ENCODE measurements around the gene GRIFIN.

Gene GRIFIN

DNA sequence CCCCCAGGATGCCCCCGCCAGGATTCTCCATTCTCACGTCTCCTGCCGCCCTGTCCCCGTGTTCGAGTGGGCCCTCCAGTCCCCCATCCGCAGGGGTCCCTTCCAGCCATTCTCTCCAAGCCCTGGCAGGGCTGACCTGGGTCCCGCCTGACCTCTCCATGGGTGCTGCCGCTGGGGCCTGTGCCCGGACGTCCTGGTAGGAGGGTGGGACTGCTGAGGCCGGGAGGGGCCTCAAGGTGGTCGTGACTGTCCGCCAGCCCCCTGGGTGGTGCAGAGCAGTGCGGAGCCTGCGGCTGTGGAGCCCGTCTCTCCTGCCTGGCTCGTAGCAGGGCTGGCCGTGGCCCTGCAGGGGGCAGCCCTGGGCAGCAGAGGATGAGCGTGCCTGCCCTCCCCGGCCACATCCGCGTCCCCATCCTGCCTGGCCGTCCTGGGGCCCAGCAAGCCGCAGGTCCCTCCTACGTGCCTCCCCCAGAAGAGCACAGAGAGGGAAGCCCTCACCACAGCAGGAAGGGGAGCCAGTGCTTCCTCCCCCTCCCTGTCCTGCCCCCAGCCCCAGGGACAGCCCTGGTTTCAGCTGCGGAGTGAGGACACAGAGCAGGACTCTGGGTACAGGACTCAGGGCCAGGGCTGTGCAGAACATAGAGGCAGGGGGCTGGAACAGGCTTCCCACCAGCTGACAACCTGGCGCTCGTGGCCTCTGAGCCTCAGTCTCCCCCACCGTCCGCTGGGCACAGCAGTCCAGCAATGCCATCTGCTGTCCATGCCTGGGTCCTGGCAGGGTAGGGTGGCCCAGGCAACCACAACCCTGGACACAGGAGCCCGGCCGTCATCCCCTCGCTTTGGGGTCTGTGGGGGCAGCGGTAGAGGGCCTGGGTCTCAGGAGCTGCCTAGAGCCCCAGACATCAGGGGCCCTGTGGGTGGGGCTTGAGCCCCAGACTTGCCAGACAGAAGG lies 1.5 kb upstream of the GRIFIN start:
- no peak overlapping the region for H3K27ac ChIP-seq (ENCODE audit: insufficient read depth, low read length, poor library complexity, severe bottlenecking)
- no peaks in the 10 kb centered on the region for H3K36me3 ChIP-seq (ENCODE audit: control insufficient read depth, insufficient read depth, low read length)
- H3K4me3 ChIP-seq (ENCODE audit: insufficient read depth, low read depth, low read length, poor library complexity, severe bottlenecking): no peak overlapping the region
- H3K4me1 ChIP-seq (ENCODE audit: control insufficient read depth, insufficient read depth, low read length, poor library complexity, severe bottlenecking): peaks cover 14% of the 10 kb centered on the region
- peaks cover under 1% of the 10 kb centered on the region for H3K9me3 ChIP-seq (ENCODE audit: control insufficient read depth, low read length)
- no peaks in the 10 kb centered on the region for H3K27me3 ChIP-seq (replicated peaks; ENCODE audit: control insufficient read depth, insufficient read depth, low read length, poor library complexity, severe bottlenecking)
- peak; percentile 29 to 38 (median 32) for DNase-seq

DNA sequence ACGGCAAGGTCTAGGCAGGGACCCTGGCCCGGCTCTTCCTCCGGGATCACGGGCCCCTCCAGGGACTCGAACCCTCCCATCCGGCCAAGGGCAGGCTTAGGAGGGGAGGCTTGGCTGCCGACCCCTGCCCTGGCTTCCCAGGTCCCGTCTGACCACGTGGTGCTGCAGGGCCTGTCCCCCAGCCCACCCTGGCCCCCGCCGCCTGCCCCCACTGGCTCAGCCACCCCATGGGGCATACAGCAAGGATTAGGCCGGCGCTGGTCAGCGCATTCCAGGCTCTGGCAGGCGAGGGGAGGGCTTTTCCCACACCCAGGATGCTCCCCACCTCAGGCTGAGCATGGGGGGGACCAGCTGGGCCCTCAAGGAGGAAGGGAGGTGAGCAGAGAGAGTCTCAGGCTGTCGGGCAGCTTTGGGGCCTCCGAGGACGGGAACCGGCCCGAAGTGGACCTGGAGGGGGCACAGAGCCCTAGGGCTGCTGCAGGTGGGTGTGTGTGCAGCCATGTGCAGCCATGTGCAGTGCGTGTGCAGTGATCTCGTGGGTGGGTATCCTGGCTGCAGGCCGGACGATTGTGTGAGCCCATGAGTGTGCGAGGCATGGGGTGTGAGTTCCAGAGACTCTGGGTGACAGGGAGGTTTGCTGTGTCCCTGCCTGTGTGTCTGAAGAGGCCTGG lies 713 bp upstream of the GRIFIN start:
- Histone ChIP-seq H3K4me1 (ENCODE audit: control insufficient read depth, insufficient read depth, low read length, poor library complexity, severe bottlenecking) (peaks cover 14% of the 10 kb centered on the region), H3K27me3 (replicated peaks; ENCODE audit: control insufficient read depth, insufficient read depth, low read length, poor library complexity, severe bottlenecking) (no peaks in the 10 kb centered on the region), H3K4me3 (ENCODE audit: insufficient read depth, low read depth, low read length, poor library complexity, severe bottlenecking) (no peak overlapping the region), H3K9me3 (ENCODE audit: control insufficient read depth, low read length) (no peaks in the 10 kb centered on the region), H3K36me3 (ENCODE audit: control insufficient read depth, insufficient read depth, low read length) (no peaks in the 10 kb centered on the region), H3K27ac (ENCODE audit: insufficient read depth, low read length, poor library complexity, severe bottlenecking) (no peak overlapping the region)
- no peak for DNase-seq

DNA sequence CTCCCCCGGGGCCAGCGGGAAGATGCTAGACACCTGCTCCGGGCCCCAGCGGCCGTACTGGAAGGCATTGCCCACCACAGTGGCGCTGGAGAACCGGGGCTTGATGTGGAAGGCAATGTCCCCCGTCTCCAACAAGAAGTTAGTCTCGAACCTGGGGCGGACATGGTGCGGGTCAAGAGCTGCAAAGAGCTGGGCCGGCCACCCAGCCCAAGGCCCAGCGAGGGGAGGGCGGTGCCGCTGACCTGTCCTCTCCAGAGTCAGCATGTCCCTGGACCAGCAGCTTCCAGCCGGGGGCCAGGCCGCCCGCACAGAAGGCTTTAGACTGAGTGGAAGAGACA lies 551 bp downstream of the GRIFIN start:
- Histone ChIP-seq H3K4me1 (ENCODE audit: control insufficient read depth, insufficient read depth, low read length, poor library complexity, severe bottlenecking) (peaks cover 14% of the 10 kb centered on the region), H3K27ac (ENCODE audit: insufficient read depth, low read length, poor library complexity, severe bottlenecking) (no peak overlapping the region), H3K27me3 (replicated peaks; ENCODE audit: control insufficient read depth, insufficient read depth, low read length, poor library complexity, severe bottlenecking) (no peaks in the 10 kb centered on the region), H3K9me3 (ENCODE audit: control insufficient read depth, low read length) (no peaks in the 10 kb centered on the region), H3K4me3 (ENCODE audit: insufficient read depth, low read depth, low read length, poor library complexity, severe bottlenecking) (no peak overlapping the region), H3K36me3 (ENCODE audit: control insufficient read depth, insufficient read depth, low read length) (no peaks in the 10 kb centered on the region)
- no peak for DNase-seq

DNA sequence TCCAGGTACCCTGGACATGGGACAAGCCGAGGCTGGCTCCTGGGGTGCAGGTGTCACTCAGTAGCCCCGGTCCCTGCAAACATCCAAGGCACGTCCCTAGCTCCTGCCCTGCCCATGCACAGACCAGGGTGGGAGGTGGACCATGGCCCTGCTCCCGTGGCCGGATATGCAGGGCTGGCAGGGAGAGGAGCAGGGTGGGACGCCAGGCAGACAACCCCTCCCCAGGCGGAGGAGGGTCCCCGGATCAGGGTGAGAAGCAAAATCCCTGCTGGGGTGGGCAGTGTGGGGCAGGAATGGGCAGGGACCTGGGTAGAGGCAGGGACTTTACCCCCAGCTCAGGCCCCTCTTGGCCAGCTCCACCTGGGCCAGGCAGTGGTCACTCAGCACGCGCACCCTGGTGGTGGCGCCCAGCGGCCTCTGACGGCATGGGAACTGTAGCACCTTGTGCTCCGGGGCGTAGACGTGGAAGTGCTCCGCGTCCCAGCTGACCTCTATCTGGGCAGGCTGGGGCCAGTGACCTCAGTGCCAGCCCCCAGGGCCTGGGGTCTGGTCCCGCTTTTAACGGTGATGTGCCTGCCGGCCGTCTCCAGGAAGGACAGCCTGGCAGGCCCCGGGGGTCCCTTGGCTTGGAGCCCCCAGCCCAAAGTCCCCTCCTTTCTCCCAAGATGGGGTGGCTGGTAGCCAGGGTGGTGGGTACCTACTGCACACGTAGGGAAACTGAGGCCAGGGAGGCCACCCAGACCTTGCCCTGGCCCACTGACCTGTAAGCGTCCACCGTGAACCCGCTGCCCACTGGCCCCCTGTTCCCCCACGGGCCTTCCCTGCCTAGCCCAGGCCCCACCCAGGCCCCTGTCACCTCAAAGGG lies 1.2 kb downstream of the GRIFIN start:
- no peak overlapping the region for H3K4me3 ChIP-seq (ENCODE audit: insufficient read depth, low read depth, low read length, poor library complexity, severe bottlenecking)
- no peaks in the 10 kb centered on the region for H3K9me3 ChIP-seq (ENCODE audit: control insufficient read depth, low read length)
- H3K36me3 ChIP-seq (ENCODE audit: control insufficient read depth, insufficient read depth, low read length): no peaks in the 10 kb centered on the region
- no peak for DNase-seq
- no peaks in the 10 kb centered on the region for H3K27me3 ChIP-seq (replicated peaks; ENCODE audit: control insufficient read depth, insufficient read depth, low read length, poor library complexity, severe bottlenecking)
- H3K4me1 ChIP-seq (ENCODE audit: control insufficient read depth, insufficient read depth, low read length, poor library complexity, severe bottlenecking): peaks cover 14% of the 10 kb centered on the region
- H3K27ac ChIP-seq (ENCODE audit: insufficient read depth, low read length, poor library complexity, severe bottlenecking): no peak overlapping the region

DNA sequence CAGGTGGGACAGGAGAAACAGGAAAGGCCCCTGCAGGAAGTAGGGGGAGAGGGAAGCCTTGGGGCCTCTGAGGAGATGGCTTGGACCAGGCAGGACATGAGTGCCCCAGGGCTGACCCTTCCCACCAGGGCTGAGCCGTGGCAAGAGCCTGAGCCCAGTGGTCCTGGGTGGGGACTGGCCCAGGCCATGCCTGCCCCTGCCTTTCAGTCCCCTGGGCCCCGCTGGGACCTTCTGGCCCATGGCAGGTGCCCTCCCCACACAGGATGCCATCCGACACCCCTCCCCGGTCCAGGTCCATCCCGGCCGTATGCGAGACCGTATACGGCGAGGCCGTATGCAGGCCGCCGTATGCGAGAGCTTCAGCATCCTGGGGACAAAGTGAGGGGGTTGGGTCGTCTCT lies 2.0 kb downstream of the GRIFIN start:
- Histone ChIP-seq H3K27me3 (replicated peaks; ENCODE audit: control insufficient read depth, insufficient read depth, low read length, poor library complexity, severe bottlenecking) (no peaks in the 10 kb centered on the region), H3K4me3 (ENCODE audit: insufficient read depth, low read depth, low read length, poor library complexity, severe bottlenecking) (no peak overlapping the region), H3K27ac (ENCODE audit: insufficient read depth, low read length, poor library complexity, severe bottlenecking) (no peak overlapping the region), H3K36me3 (ENCODE audit: control insufficient read depth, insufficient read depth, low read length) (no peaks in the 10 kb centered on the region), H3K9me3 (ENCODE audit: control insufficient read depth, low read length) (no peaks in the 10 kb centered on the region), H3K4me1 (ENCODE audit: control insufficient read depth, insufficient read depth, low read length, poor library complexity, severe bottlenecking) (peaks cover 14% of the 10 kb centered on the region)
- DNase-seq: no peak

DNA sequence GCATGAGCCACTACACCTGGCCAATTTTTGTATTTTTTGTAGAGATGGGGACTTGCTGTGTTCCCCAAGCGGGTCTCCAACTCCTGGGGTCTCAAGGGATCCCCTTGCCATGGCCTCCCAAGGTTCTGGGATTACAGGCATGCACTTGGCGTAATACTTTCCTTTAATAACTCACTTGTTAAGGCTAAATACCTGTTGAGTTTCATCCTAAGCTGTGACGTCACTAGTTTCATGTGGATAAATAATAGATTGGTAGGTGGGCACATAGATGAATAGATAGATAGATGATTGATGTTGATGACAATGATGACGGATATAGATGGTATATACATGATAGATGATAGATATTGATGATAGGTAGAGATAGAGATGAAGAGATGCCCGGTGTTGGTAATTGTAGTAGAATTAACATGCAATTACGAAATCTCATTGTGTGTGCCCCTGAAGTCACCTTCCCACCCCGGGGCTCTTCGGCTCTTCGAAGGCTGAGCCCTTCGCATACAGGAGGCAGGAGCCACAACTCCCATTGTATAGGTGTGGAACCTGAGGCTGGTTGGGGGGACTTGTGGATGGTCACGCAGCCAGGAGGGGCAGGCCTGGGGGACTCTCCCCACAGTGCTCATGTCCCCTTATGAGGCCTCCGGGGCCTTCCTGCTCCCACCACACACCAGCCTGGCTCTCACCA lies 2.6 kb downstream of the GRIFIN start:
- no peak overlapping the region for H3K4me3 ChIP-seq (ENCODE audit: insufficient read depth, low read depth, low read length, poor library complexity, severe bottlenecking)
- H3K36me3 ChIP-seq (ENCODE audit: control insufficient read depth, insufficient read depth, low read length): no peaks in the 10 kb centered on the region
- H3K27me3 ChIP-seq (replicated peaks; ENCODE audit: control insufficient read depth, insufficient read depth, low read length, poor library complexity, severe bottlenecking): no peaks in the 10 kb centered on the region
- H3K9me3 ChIP-seq (ENCODE audit: control insufficient read depth, low read length): no peaks in the 10 kb centered on the region
- no peak overlapping the region for H3K27ac ChIP-seq (ENCODE audit: insufficient read depth, low read length, poor library complexity, severe bottlenecking)
- peaks cover 14% of the 10 kb centered on the region for H3K4me1 ChIP-seq (ENCODE audit: control insufficient read depth, insufficient read depth, low read length, poor library complexity, severe bottlenecking)
- DNase-seq: no peak

DNA sequence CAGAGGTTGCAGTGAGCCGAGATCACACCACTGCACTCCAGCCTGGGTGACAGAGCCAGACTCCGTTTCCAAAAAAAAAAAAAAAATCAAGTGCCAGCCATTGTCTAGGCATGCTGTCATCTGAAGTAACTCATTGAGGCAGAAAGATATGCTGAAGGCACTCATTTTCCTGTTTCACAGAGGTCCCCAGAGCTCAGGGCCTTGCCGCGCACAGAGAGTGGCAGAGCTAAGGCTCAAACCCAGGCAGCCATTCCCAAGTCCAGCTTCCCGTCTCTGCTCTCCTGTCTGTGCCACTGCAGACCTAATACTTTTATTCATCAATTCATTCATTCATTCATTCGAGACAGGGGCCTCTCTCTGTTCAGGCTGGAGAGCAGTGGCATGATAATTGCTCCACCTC lies 3.5 kb downstream of the GRIFIN start:
- H3K4me1 ChIP-seq (ENCODE audit: control insufficient read depth, insufficient read depth, low read length, poor library complexity, severe bottlenecking): peaks cover 6% of the 10 kb centered on the region
- DNase-seq: no peak
- no peaks in the 10 kb centered on the region for H3K9me3 ChIP-seq (ENCODE audit: control insufficient read depth, low read length)
- no peaks in the 10 kb centered on the region for H3K36me3 ChIP-seq (ENCODE audit: control insufficient read depth, insufficient read depth, low read length)
- H3K27ac ChIP-seq (ENCODE audit: insufficient read depth, low read length, poor library complexity, severe bottlenecking): no peak overlapping the region
- no peaks in the 10 kb centered on the region for H3K27me3 ChIP-seq (replicated peaks; ENCODE audit: control insufficient read depth, insufficient read depth, low read length, poor library complexity, severe bottlenecking)
- no peak overlapping the region for H3K4me3 ChIP-seq (ENCODE audit: insufficient read depth, low read depth, low read length, poor library complexity, severe bottlenecking)

DNA sequence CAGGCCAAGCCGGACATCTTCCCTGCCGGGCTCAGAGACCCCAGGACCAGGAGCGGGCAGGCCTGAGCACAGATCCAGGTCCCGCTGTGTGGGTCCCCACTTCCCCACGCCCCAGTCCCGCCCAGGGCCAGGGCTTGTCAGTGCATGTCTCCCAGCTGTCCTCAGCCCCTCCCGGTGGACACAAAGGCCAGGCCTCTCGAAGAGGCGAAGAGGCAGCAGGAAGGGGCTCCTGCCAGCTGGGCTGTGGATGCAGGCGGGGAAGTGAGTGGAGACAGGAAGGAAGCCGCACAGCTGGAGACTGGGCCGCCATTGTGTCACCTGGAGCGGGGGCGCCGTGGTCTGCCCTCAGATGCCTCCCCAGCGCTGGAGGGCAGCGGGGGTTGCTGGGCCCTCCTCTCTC lies 4.8 kb downstream of the GRIFIN start:
- Histone ChIP-seq H3K4me1 (ENCODE audit: control insufficient read depth, insufficient read depth, low read length, poor library complexity, severe bottlenecking) (no peaks in the 10 kb centered on the region), H3K9me3 (ENCODE audit: control insufficient read depth, low read length) (no peaks in the 10 kb centered on the region), H3K4me3 (ENCODE audit: insufficient read depth, low read depth, low read length, poor library complexity, severe bottlenecking) (no peak overlapping the region), H3K27me3 (replicated peaks; ENCODE audit: control insufficient read depth, insufficient read depth, low read length, poor library complexity, severe bottlenecking) (no peaks in the 10 kb centered on the region), H3K27ac (ENCODE audit: insufficient read depth, low read length, poor library complexity, severe bottlenecking) (no peak overlapping the region), H3K36me3 (ENCODE audit: control insufficient read depth, insufficient read depth, low read length) (no peaks in the 10 kb centered on the region)
- no peak for DNase-seq

DNA sequence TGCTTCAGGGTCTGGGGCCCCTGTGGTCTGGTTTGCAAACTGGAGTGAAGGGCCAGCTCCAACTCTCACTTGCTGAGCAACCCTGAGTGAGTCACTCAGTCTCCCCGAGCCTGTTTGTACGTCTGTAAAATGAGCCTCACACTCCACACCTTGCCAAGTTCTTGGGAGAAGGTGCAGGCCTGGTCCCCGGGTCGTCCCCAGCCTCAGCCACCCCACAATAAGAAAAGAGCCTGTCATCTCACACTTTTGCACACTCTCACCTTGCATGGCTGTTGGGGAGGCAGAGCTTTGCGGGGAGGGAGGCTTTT lies 5.2 kb downstream of the GRIFIN start:
- Histone ChIP-seq H3K27ac (ENCODE audit: insufficient read depth, low read length, poor library complexity, severe bottlenecking) (no peak overlapping the region), H3K9me3 (ENCODE audit: control insufficient read depth, low read length) (no peaks in the 10 kb centered on the region), H3K27me3 (replicated peaks; ENCODE audit: control insufficient read depth, insufficient read depth, low read length, poor library complexity, severe bottlenecking) (no peaks in the 10 kb centered on the region), H3K4me3 (ENCODE audit: insufficient read depth, low read depth, low read length, poor library complexity, severe bottlenecking) (no peak overlapping the region), H3K4me1 (ENCODE audit: control insufficient read depth, insufficient read depth, low read length, poor library complexity, severe bottlenecking) (no peaks in the 10 kb centered on the region), H3K36me3 (ENCODE audit: control insufficient read depth, insufficient read depth, low read length) (no peaks in the 10 kb centered on the region)
- no peak for DNase-seq
